Measurements from ENCODE around the gene PLK3.
A peak's percentile ranks its signal among the peaks of the same experiment; 100 is the strongest.
"Not testable (repeated sequence)": the region's sequence is repeated elsewhere in the genome, so short reads cannot be mapped to it uniquely, and the experiment has no call there.

The PLK3 gene

GRCh38 chr1:44799770-44800584 lies at the start of gene PLK3:
Gene PLK3 (plus strand): TSS chr1:44800377. CDS start chr1:44800464, 87 bp downstream.
- peak; percentile 97 for DNase-seq

- no peak for DNase-seq
These were observed 42.8 kb upstream of the PLK3 start for GRCh38 chr1:44757420-44757819.

GRCh38 chr1:44759077-44759476 lies 41.1 kb upstream of the PLK3 start:
- DNase-seq: no peak

GRCh38 chr1:44760876-44761275 lies 39.3 kb upstream of the PLK3 start:
- no peak for DNase-seq

- not testable (repeated sequence) for DNase-seq
These were observed 33.8 kb upstream of the PLK3 start for GRCh38 chr1:44766421-44766820.

GRCh38 chr1:44775078-44775929 lies 24.9 kb upstream of the PLK3 start, which contains the start of gene RPS8:
Gene RPS8 (plus strand): TSS chr1:44775540. CDS start chr1:44775597, 57 bp downstream.
- DNase-seq: peak; percentile 93

- DNase-seq: no peak
These were observed 24.0 kb upstream of the PLK3 start for GRCh38 chr1:44775930-44776729.

GRCh38 chr1:44776730-44777068 lies 23.5 kb upstream of the PLK3 start:
- no peak for DNase-seq

- DNase-seq: no peak
These were observed 22.6 kb upstream of the PLK3 start for GRCh38 chr1:44777547-44777946.

- no peak for DNase-seq
These were observed 22.1 kb upstream of the PLK3 start for GRCh38 chr1:44777969-44778635.

- no peak for DNase-seq
These were observed 21.2 kb upstream of the PLK3 start for GRCh38 chr1:44778705-44779576.

- no peak for DNase-seq
These were observed 19.5 kb upstream of the PLK3 start for GRCh38 chr1:44780583-44781121.

GRCh38 chr1:44783697-44784093 lies 16.5 kb upstream of the PLK3 start:
- DNase-seq: no peak

- DNase-seq: no peak
These were observed 15.8 kb upstream of the PLK3 start for GRCh38 chr1:44784094-44785028.

GRCh38 chr1:44785029-44785380 lies 15.2 kb upstream of the PLK3 start:
- DNase-seq: no peak

GRCh38 chr1:44785501-44786137 lies 14.6 kb upstream of the PLK3 start:
- no peak for DNase-seq

GRCh38 chr1:44786138-44786840 lies 13.9 kb upstream of the PLK3 start:
- DNase-seq: no peak

GRCh38 chr1:44786841-44787426 lies 13.2 kb upstream of the PLK3 start:
- no peak for DNase-seq

GRCh38 chr1:44787506-44787905 lies 12.7 kb upstream of the PLK3 start:
- no peak for DNase-seq

Data from NCI-H1105 treated with DMSO at 0.1 percent for 48 hours (cell line).